DND-41 (cell line): ENCODE measurements around the gene TBC1D22B.
A peak's percentile ranks its signal among the peaks of the same experiment; 100 is the strongest.

Experiments
- ATAC-seq: fragments of 200-7000 bp; cut with Tn5 transposase; 3 replicates; pipeline ENCODE4 v1.9.1; 2021; ENCODE audit warnings: low read depth; ENCODE audit not compliant: insufficient read depth
- DNase-seq: peaks from one replicate; pipeline ENCODE4 v3.0.0-alpha.2; 2020
- H2AFZ ChIP-seq: 2 replicates; pipeline ENCODE4 v1.6.0; 2012; ENCODE audit warnings: low read depth, low read length
- H3K27ac ChIP-seq: 2 replicates; pipeline ENCODE4 v1.5.1; 2012; ENCODE audit warnings: low read length, inconsistent platforms
- H3K27me3 ChIP-seq: fragments of 200-600 bp; sonication (generic); 2 replicates; pipeline ENCODE4 v1.6.0; 2012; ENCODE audit warnings: low read length, mild to moderate bottlenecking, inconsistent platforms; ENCODE audit not compliant: insufficient read depth, poor library complexity
- H3K36me3 ChIP-seq: 2 replicates; pipeline ENCODE4 v1.5.1; 2012; ENCODE audit warnings: low read length, inconsistent platforms; ENCODE audit not compliant: insufficient read depth
- H3K4me1 ChIP-seq: 2 replicates; pipeline ENCODE4 v1.5.1; 2012; ENCODE audit warnings: mild to moderate bottlenecking, low read length; ENCODE audit not compliant: insufficient read depth
- H3K4me2 ChIP-seq: 2 replicates; pipeline ENCODE4 v1.6.0; 2012; ENCODE audit warnings: mild to moderate bottlenecking, moderate library complexity, low read length, inconsistent platforms; ENCODE audit not compliant: insufficient read depth
- H3K4me3 ChIP-seq, 2 experiments: fragments of 200-600 bp in 1 of 2; shearing (Covaris generic) in 1 of 2; 2 replicates each; pipeline ENCODE4 v1.5.1; 2012 to 2016; ENCODE audit warnings: inconsistent platforms in 2 of 2, low read length in 2 of 2, mild to moderate bottlenecking in 2 of 2, low read depth in 1 of 2, moderate library complexity in 1 of 2
- H3K79me2 ChIP-seq: 2 replicates; pipeline ENCODE4 v1.6.0; 2012; ENCODE audit warnings: low read length, inconsistent platforms; ENCODE audit not compliant: insufficient read depth
- H3K9ac ChIP-seq: 2 replicates; pipeline ENCODE4 v1.6.0; 2012; ENCODE audit warnings: low read depth, mild to moderate bottlenecking, inconsistent platforms, low read length, moderate library complexity
- H3K9me3 ChIP-seq: 2 replicates; pipeline ENCODE4 v1.5.1; 2012; ENCODE audit warnings: low read length, moderate library complexity, mild to moderate bottlenecking, inconsistent platforms; ENCODE audit not compliant: insufficient read depth, severe bottlenecking
- H4K20me1 ChIP-seq: 2 replicates; pipeline ENCODE4 v1.6.0; 2012; ENCODE audit warnings: low read length; ENCODE audit not compliant: insufficient read depth
- CTCF ChIP-seq: IDR thresholded peaks from 2 replicates; pipeline ENCODE4 v1.5.1; 2012; ENCODE audit warnings: borderline replicate concordance, low read length, moderate library complexity, mild to moderate bottlenecking; ENCODE audit not compliant: poor library complexity, severe bottlenecking; ENCODE audit errors: extremely low read depth
- EZH2 ChIP-seq: IDR thresholded peaks from 3 replicates; pipeline ENCODE4 v1.6.1; 2012; ENCODE audit warnings: borderline replicate concordance, low read depth, mild to moderate bottlenecking, moderate library complexity, low read length, inconsistent platforms; ENCODE audit not compliant: severe bottlenecking

The TBC1D22B gene

GRCh38 chr6:37209461-37210205 is 47.9 kb upstream of the TBC1D22B start:
- H3K27me3 ChIP-seq, result no peaks in the 10 kb centered on the region
- no peaks in the 10 kb centered on the region for H4K20me1 ChIP-seq
- peaks cover 63% of the 10 kb centered on the region for H3K4me1 ChIP-seq
- H3K9me3 ChIP-seq, result no peaks in the 10 kb centered on the region
- H3K4me3 ChIP-seq, result no peak overlapping the region
- peak overlapping the region; percentile 56 for H3K27ac ChIP-seq
- H3K9ac ChIP-seq, result peak overlapping the region; percentile 12
- 0 out of 2 replicates have a peak overlapping the region, but pooled peaks have one; percentile 5 for H2AFZ ChIP-seq
- DNase-seq (peak; percentile 79), ATAC-seq (peak; percentile 58)
- no peaks in the 10 kb centered on the region for H3K36me3 ChIP-seq
- TF ChIP-seq EZH2 (no peak), CTCF (no peak)
- no peak overlapping the region for H3K4me2 ChIP-seq
- no peaks in the 10 kb centered on the region for H3K79me2 ChIP-seq

- Histone ChIP-seq H3K4me2 (no peak overlapping the region), H2AFZ (peak overlapping the region; percentile 27), H3K27ac (peak overlapping the region; percentile 56), H3K36me3 (no peaks in the 10 kb centered on the region), H3K79me2 (no peaks in the 10 kb centered on the region), H3K4me1 (peaks cover 55% of the 10 kb centered on the region), H4K20me1 (no peaks in the 10 kb centered on the region), H3K4me3 (no peak overlapping the region), H3K9ac (peak overlapping the region; percentile 10; the same call in 1 of the 2 replicates), H3K27me3 (no peaks in the 10 kb centered on the region), H3K9me3 (no peaks in the 10 kb centered on the region)
- ATAC-seq (peak; percentile 47), DNase-seq (peak; percentile 87)
- TF ChIP-seq CTCF (peak; percentile 99), EZH2 (no peak)
Observed at GRCh38 chr6:37210313-37210968, 47.1 kb upstream of the TBC1D22B start.

- TF ChIP-seq EZH2 (no peak), CTCF (no peak)
- Histone ChIP-seq H3K4me3 (no peak overlapping the region), H3K4me2 (no peak overlapping the region), H3K27ac (peak overlapping the region; percentile 51; the same call in 1 of the 2 replicates), H4K20me1 (no peaks in the 10 kb centered on the region), H3K9me3 (no peaks in the 10 kb centered on the region), H3K79me2 (no peaks in the 10 kb centered on the region), H3K27me3 (no peaks in the 10 kb centered on the region), H3K36me3 (no peaks in the 10 kb centered on the region), H2AFZ (no peak overlapping the region), H3K9ac (no peak overlapping the region), H3K4me1 (peaks cover 37% of the 10 kb centered on the region)
- DNase-seq (no peak), ATAC-seq (no peak)
Observed at GRCh38 chr6:37212268-37212667, 45.3 kb upstream of the TBC1D22B start.
